WERI-Rb-1 (cell line): ENCODE data around the gene MYL5.

Source experiments
- DNase-seq: peaks from one replicate; pipeline ENCODE4 v3.0.0-alpha.2; 2020
- H3K27ac ChIP-seq: fragments of 250-450 bp; sonication (Bioruptor Pico); 2 replicates; pipeline ENCODE4 v1.5.1; 2020; ENCODE audit warnings: mild to moderate bottlenecking, moderate library complexity
- H3K27me3 ChIP-seq: fragments of 250-450 bp; sonication (Bioruptor Pico); 2 replicates; pipeline ENCODE4 v1.5.1; 2021; ENCODE audit warnings: mild to moderate bottlenecking, low read depth, moderate library complexity; ENCODE audit not compliant: insufficient read depth, severe bottlenecking
- H3K36me3 ChIP-seq: fragments of 250-450 bp; sonication (Bioruptor Pico); 2 replicates; pipeline ENCODE4 v1.5.1; 2020; ENCODE audit warnings: mild to moderate bottlenecking, moderate library complexity
- H3K4me3 ChIP-seq: 2 replicates; pipeline ENCODE4 v1.5.1; 2011; ENCODE audit warnings: low read depth, mild to moderate bottlenecking, control low read depth, low read length
- H3K9me3 ChIP-seq: fragments of 250-450 bp; sonication (Bioruptor Pico); 2 replicates; pipeline ENCODE4 v1.5.1; 2021; ENCODE audit warnings: mild to moderate bottlenecking, moderate library complexity; ENCODE audit not compliant: severe bottlenecking
- CTCF ChIP-seq: IDR thresholded peaks from 2 replicates; pipeline ENCODE4 v1.5.1; 2011; ENCODE audit warnings: low read depth, mild to moderate bottlenecking, control low read depth, inconsistent platforms, low read length

MYL5 gene

GRCh38 chr4:663438-664428 lies 10.6 kb upstream of the MYL5 start:
- DNase-seq = peak; percentile 73
- H3K27me3 ChIP-seq = no peaks in the 10 kb centered on the region
- peaks cover 17% of the 10 kb centered on the region for H3K36me3 ChIP-seq
- no peaks in the 10 kb centered on the region for H3K9me3 ChIP-seq
- no peak for TF ChIP-seq CTCF
- H3K4me3 ChIP-seq = peak overlapping the region; percentile 30
- H3K27ac ChIP-seq = peak overlapping the region; percentile 63

GRCh38 chr4:664713-665231 lies 9.6 kb upstream of the MYL5 start:
- H3K27ac ChIP-seq = no peak overlapping the region
- H3K27me3 ChIP-seq = no peaks in the 10 kb centered on the region
- no peak overlapping the region for H3K4me3 ChIP-seq
- TF ChIP-seq CTCF = no peak
- H3K9me3 ChIP-seq = no peaks in the 10 kb centered on the region
- DNase-seq = no peak
- H3K36me3 ChIP-seq = peaks cover 10% of the 10 kb centered on the region

GRCh38 chr4:665381-665750 lies 9.0 kb upstream of the MYL5 start:
- no peak for TF ChIP-seq CTCF
- Histone ChIP-seq H3K27me3 (no peaks in the 10 kb centered on the region), H3K4me3 (no peak overlapping the region), H3K36me3 (peaks cover 7% of the 10 kb centered on the region), H3K27ac (no peak overlapping the region), H3K9me3 (no peaks in the 10 kb centered on the region)
- DNase-seq = no peak

- no peak for TF ChIP-seq CTCF
- Histone ChIP-seq H3K27ac (no peak overlapping the region), H3K27me3 (no peaks in the 10 kb centered on the region), H3K4me3 (no peak overlapping the region), H3K9me3 (no peaks in the 10 kb centered on the region), H3K36me3 (peaks cover 10% of the 10 kb centered on the region)
- no peak for DNase-seq
These were observed 8.4 kb upstream of the MYL5 start for GRCh38 chr4:665751-666435.

GRCh38 chr4:666436-666810 lies 7.9 kb upstream of the MYL5 start:
- DNase-seq = no peak
- Histone ChIP-seq H3K27me3 (no peaks in the 10 kb centered on the region), H3K4me3 (no peak overlapping the region), H3K9me3 (no peaks in the 10 kb centered on the region), H3K27ac (no peak overlapping the region), H3K36me3 (peaks cover 15% of the 10 kb centered on the region)
- no peak for TF ChIP-seq CTCF
